GM21367 (cell line): ENCODE data around the gene EIF3J.
"Not testable (repeated sequence)": the region's sequence is repeated elsewhere in the genome, so short reads cannot be mapped to it uniquely, and the experiment has no call there.

Experiments used
- ATAC-seq: cut with Tn5 transposase; IDR thresholded peaks from one replicate; pipeline ENCODE4 v1.9.1; 2021; ENCODE audit not compliant: unreplicated experiment

The EIF3J gene

GRCh38 chr15:44541282-44541958 is 4.5 kb downstream of the EIF3J start:
- no peak for ATAC-seq

DNA sequence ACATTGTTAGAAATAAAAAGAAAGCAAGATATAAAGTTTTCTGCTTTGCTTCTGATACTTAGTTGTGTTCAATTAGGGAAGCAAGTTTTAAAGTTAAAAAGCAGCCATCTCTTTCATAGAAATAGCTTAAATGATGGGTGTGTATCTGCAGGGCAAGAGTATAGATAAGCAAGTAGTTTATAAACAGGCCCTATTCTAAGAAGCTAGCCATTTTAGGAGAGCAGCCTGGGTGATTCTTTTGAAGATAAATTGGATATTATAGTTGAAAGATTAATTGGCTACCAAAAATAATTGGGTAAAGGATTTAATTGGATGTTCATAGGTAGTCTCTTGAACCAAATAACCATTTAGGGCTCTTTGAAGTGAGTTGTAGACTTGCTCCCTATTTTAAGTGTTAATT is 5.6 kb downstream of the EIF3J start:
- no peak for ATAC-seq

GRCh38 chr15:44544745-44545144 is 7.8 kb downstream of the EIF3J start:
- ATAC-seq = not testable (repeated sequence)

- peak; percentile 43 for ATAC-seq
These were observed 9.2 kb downstream of the EIF3J start for GRCh38 chr15:44545913-44546802.

DNA sequence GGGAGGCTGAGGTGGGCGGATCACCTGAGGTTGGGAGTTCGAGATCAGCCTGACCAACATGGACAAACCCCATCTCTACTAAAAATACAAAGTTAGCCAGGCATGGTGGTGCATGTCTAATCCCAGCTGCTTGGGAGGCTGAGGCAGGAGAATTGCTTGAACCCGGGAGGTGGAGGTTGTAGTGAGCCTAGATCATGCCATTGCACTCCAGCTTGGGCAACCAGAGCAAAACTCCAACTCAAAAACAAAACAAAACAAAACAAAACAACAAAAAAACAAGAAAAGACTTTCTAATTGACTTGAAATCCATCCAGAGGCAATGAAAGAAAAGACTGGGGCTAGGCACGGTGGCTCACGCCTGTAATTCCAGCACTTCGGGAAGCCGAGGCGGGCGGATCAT is 12.2 kb downstream of the EIF3J start:
- not testable (repeated sequence) for ATAC-seq

- ATAC-seq = no peak
These were observed 13.3 kb downstream of the EIF3J start for GRCh38 chr15:44550256-44550655.

- no peak for ATAC-seq
These were observed 13.8 kb downstream of the EIF3J start for GRCh38 chr15:44550734-44551133.

- no peak for ATAC-seq
These were observed 18.2 kb downstream of the EIF3J start for GRCh38 chr15:44554934-44555723.

- not testable (repeated sequence) for ATAC-seq
These were observed 24.0 kb downstream of the EIF3J start for GRCh38 chr15:44560926-44561325.

- ATAC-seq = no peak
These were observed 28.6 kb downstream of the EIF3J start for GRCh38 chr15:44565387-44566154.

- no peak for ATAC-seq
These were observed 29.2 kb downstream of the EIF3J start for GRCh38 chr15:44566155-44566540.

- ATAC-seq = no peak
These were observed 31.4 kb downstream of the EIF3J start for GRCh38 chr15:44568338-44568737.

- no peak for ATAC-seq
These were observed 32.4 kb downstream of the EIF3J start for GRCh38 chr15:44569316-44569715.

DNA sequence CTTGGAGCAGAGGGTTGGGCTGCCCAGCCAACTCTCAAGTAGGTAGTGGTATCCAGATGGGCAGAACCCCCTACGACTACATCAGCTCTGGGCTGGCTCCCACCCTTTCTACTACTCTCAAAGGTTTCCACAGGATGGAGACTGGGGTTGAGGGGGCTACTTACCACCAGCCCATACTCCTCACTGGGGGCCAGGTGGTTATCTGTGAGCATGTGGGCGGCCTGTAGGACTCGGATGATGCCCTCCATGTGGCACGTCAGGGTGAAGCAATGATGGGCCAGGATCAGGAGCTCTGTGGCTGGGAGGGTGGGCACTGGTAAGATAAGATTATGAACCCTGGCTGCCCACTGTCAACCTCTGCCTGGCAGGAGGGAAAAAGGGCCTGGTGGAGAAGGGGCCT is 33.4 kb downstream of the EIF3J start:
- ATAC-seq = no peak

GRCh38 chr15:44573386-44573785 is 36.4 kb downstream of the EIF3J start:
- ATAC-seq = no peak

DNA sequence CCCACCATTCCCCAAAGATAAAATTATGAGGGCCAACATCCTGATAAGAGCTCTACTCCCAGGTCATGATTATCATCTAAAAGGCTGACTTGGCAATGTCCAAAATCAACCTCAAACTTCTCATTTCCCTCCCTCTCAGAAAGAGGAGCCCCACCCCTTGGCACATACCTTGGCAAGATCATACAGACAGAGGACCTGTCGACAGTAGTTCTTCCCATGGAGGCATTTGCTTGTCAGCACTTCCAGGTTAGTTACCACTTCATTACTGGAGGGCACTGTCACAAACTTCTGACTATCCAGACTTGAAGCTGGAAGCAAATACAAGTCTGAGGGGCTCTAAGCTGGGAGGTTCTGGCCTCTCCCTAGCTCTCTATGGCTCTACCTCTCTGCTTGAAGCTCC is 37.8 kb downstream of the EIF3J start:
- ATAC-seq = no peak

GRCh38 chr15:44580105-44580504 is 43.2 kb downstream of the EIF3J start:
- ATAC-seq = no peak

GRCh38 chr15:44584162-44584749 is 47.3 kb downstream of the EIF3J start:
- ATAC-seq = no peak

- no peak for ATAC-seq
These were observed 48.7 kb downstream of the EIF3J start for GRCh38 chr15:44585633-44586032.

DNA sequence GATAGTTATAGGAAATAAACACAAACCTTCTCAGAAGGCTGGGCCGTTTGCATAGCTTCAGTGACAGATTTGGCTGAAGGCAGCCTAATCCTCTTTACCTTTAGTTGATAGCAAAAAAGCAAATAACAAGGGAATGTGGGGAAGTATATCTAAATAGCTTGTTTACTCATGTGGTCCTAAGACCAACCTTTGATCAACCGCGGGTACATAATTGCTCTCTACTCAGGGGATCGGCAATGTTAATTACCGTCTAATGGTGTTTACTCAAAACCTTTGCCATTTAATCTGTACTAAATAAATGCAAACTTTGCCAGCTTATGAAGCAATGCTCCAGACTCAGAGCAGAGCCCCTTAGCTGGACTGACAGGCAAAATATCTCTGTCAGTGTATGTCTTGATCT is 51.6 kb downstream of the EIF3J start:
- no peak for ATAC-seq
